SK-N-SH (cell line): ENCODE data around the gene LIMS2. TPM values are rescaled to one million over a fixed set of nuclear protein-coding genes. Genes with fewer than 3 reads are reported as not detected.

Experiments
- CTCF ChIA-PET: fragments of 300-600, 350-600 bp; formaldehyde crosslinking; extraction: SDS; loops from one replicate; lab custom pipeline; 2021; lab: Yijun Ruan, JAX
- POLR2A ChIA-PET: fragments of 350-600 bp; sonication (Branson Sonifier 250); formaldehyde crosslinking; extraction: SDS; loops from one replicate; lab custom pipeline; 2020; ENCODE audit warnings: antibody characterized with exemption, inconsistent platforms; lab: Yijun Ruan, JAX
- DNase-seq: peaks from one replicate; pipeline ENCODE4 v3.0.0; 2012
- H2AFZ ChIP-seq: fragments of 200-600 bp; sonication (generic); 2 replicates; pipeline ENCODE4 v1.8.1; 2016; ENCODE audit warnings: antibody characterized with exemption, mild to moderate bottlenecking, low read depth
- H3F3A ChIP-seq: fragments of 200-600 bp; sonication (generic); replicated peaks from 2 replicates; pipeline ENCODE3; 2016; ENCODE audit warnings: antibody characterized with exemption, mild to moderate bottlenecking; ENCODE audit not compliant: insufficient read depth
- H3K27ac ChIP-seq, 2 experiments: fragments of 200-500 bp in 1 of 2; fragments of 200-600 bp in 1 of 2; sonication (Bioruptor generic) in 1 of 2; sonication (generic), shearing (Covaris generic) in 1 of 2; 2 replicates each; pipeline versions ENCODE4 v1.5.1 to v1.6.1; 2014 to 2016; ENCODE audit warnings: low read depth in 2 of 2, inconsistent platforms in 1 of 2, low read length in 1 of 2, mild to moderate bottlenecking in 1 of 2, mixed read lengths in 1 of 2
- H3K27me3 ChIP-seq: fragments of 200-600 bp; sonication (generic), shearing (Covaris generic); 2 replicates; pipeline ENCODE4 v1.6.1; 2016; ENCODE audit warnings: mixed run types; ENCODE audit not compliant: insufficient read depth
- H3K36me3 ChIP-seq, 2 experiments: fragments of 200-500 bp in 1 of 2; fragments of 200-600 bp in 1 of 2; sonication (Bioruptor generic) in 1 of 2; sonication (generic) in 1 of 2; replicated peaks in 1 of 2; 2 replicates each; pipeline versions ENCODE3 to v1.5.1; 2014 to 2016; ENCODE audit warnings: low read length in 1 of 2, mild to moderate bottlenecking in 1 of 2; ENCODE audit not compliant: insufficient read depth in 2 of 2, control insufficient read depth in 1 of 2
- H3K4me1 ChIP-seq, 2 experiments: fragments of 200-500 bp in 1 of 2; fragments of 200-600 bp in 1 of 2; sonication (Bioruptor generic) in 1 of 2; sonication (generic), shearing (Covaris generic) in 1 of 2; 2 replicates each; pipeline versions ENCODE4 v1.5.1 to v1.6.1; 2014 to 2016; ENCODE audit warnings: low read depth in 1 of 2, low read length in 1 of 2, mixed run types in 1 of 2; ENCODE audit not compliant: insufficient read depth in 2 of 2, control insufficient read depth in 1 of 2
- H3K4me2 ChIP-seq: fragments of 200-600 bp; sonication (generic), shearing (Covaris generic); 2 replicates; pipeline ENCODE4 v1.6.1; 2017; ENCODE audit warnings: mixed run types
- H3K4me3 ChIP-seq, 2 experiments: fragments of 200-500 bp in 1 of 2; fragments of 200-600 bp in 1 of 2; sonication (Bioruptor generic) in 1 of 2; sonication (generic), shearing (Covaris generic) in 1 of 2; 2 replicates each; pipeline versions ENCODE4 v1.5.1 to v1.8.1; 2014 to 2016; ENCODE audit warnings: low read depth in 2 of 2, inconsistent platforms in 1 of 2, low read length in 1 of 2, mild to moderate bottlenecking in 1 of 2, mixed read lengths in 1 of 2, moderate library complexity in 1 of 2
- H3K79me2 ChIP-seq: fragments of 200-600 bp; sonication (generic); 2 replicates; pipeline ENCODE4 v1.8.1; 2017; ENCODE audit warnings: mild to moderate bottlenecking; ENCODE audit not compliant: insufficient read depth
- H3K9ac ChIP-seq: fragments of 200-600 bp; sonication (generic); 2 replicates; pipeline ENCODE4 v1.6.1; 2017; ENCODE audit warnings: mixed run types
- H3K9me2 ChIP-seq: fragments of 200-600 bp; sonication (generic); 2 replicates; pipeline ENCODE4 v1.6.1; 2017; ENCODE audit warnings: mixed run types
- H3K9me3 ChIP-seq: fragments of 200-600 bp; sonication (generic); 2 replicates; pipeline ENCODE4 v1.6.1; 2017; ENCODE audit warnings: mixed run types, mild to moderate bottlenecking, moderate library complexity
- H4K20me1 ChIP-seq: fragments of 200-600 bp; sonication (generic); 2 replicates; pipeline ENCODE4 v1.6.1; 2017; ENCODE audit warnings: mild to moderate bottlenecking, mixed run types; ENCODE audit not compliant: insufficient read depth
- CTCF ChIP-seq: fragments of 200-600 bp; sonication (generic); IDR thresholded peaks from 2 replicates; pipeline ENCODE4 v1.6.1; 2017; ENCODE audit warnings: antibody characterized with exemption, mild to moderate bottlenecking, moderate library complexity
- EZH2phosphoT487 ChIP-seq: fragments of 200-600 bp; sonication (generic); IDR thresholded peaks from 2 replicates; pipeline ENCODE4 v1.6.1; 2017; ENCODE audit warnings: low read depth, mixed run types, mild to moderate bottlenecking, antibody characterized with exemption, moderate library complexity, borderline replicate concordance
- FOSL2 ChIP-seq: IDR thresholded peaks from 2 replicates; pipeline ENCODE4 v1.4.0; 2012; ENCODE audit warnings: low read depth, mild to moderate bottlenecking, moderate library complexity, borderline replicate concordance
- MAX ChIP-seq: IDR thresholded peaks from 2 replicates; pipeline ENCODE4 v1.4.0; 2012; ENCODE audit warnings: low read depth
- MXI1 ChIP-seq: IDR thresholded peaks from 2 replicates; pipeline ENCODE4 v1.6.1; 2012; ENCODE audit warnings: mild to moderate bottlenecking, low read depth, low read length, improper control_type of control experiment
- RAD21 ChIP-seq: IDR thresholded peaks from 2 replicates; pipeline ENCODE4 v1.6.1; 2012; ENCODE audit warnings: mild to moderate bottlenecking, low read length
- SMC3 ChIP-seq: IDR thresholded peaks from 2 replicates; pipeline ENCODE4 v1.6.1; 2012; ENCODE audit warnings: low read depth, low read length, improper control_type of control experiment
- WGBS: methylation state at CpG from one replicate; pipeline ENCODE4 v1.1.6; 2017; ENCODE audit warnings: low lambda C conversion rate; 5-methylcytosine and 5-hydroxymethylcytosine counted together
- polyA plus RNA-seq, 3 experiments: library from polyadenylated mRNA; depleted of rRNA; stranded (reverse); fragments of >200 nt; gene quantifications; 2 replicates each; pipeline ENCODE4 v1.2.3, GENCODE V29; 2012
- TF ChIP-seq, protein P1 (sequence below): fragments of 150-350 bp; IDR thresholded peaks from 2 replicates; pipeline ENCODE4 v1.6.1; 2017; ENCODE audit warnings: antibody characterized with exemption, low read length, low read depth, borderline replicate concordance

Gene LIMS2
- polyA plus RNA-seq, 1 of the 3 experiments (the other 2 are of a cell fraction), result 2.7 TPM

DNA sequence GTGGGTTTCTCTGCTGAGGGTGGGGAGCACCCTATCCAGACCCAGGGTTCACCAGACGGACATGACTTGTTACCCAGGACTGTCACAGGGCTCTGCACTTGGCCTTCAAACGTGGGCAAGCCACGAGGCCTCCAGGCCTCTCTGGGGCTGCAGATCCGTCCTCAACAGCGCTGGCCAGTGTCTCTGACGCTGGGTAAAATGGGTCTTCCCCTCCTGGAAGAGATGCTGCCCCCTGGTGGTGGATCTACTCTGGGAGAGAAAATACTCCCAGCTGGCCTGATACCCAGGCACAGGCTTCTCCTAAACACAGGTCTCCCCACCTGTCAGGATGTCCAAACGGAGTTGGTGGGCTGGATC, 25.7 kb downstream of the LIMS2 start:
- ChIA-PET CTCF (interaction anchor here (0.5 to 3.2 kb wide), 37 partner anchors 9 to 325 kb away, joined by 3 to 37 read pairs (median 4); partner anchors contain the start of genes LIMS2 and SFT2D3), POLR2A (no interaction called here)
- H3K79me2 ChIP-seq, result no peaks in the 10 kb centered on the region
- no peaks in the 10 kb centered on the region for H3K27me3 ChIP-seq
- no peak overlapping the region for H3K4me2 ChIP-seq
- peaks cover 0 to 50% of the 10 kb centered on the region in 2 experiments; a peak in 1 of 4 replicates for H3K4me1 ChIP-seq
- WGBS, result 12% methylated on average over 6 of the region's 7 CpGs
- H4K20me1 ChIP-seq, result no peaks in the 10 kb centered on the region
- H3K9me2 ChIP-seq, result no peaks in the 10 kb centered on the region
- H3K36me3 ChIP-seq, result no peaks in the 10 kb centered on the region
- TF ChIP-seq RAD21 (peak; percentile 69), MAX (peak; percentile 74), CTCF (peak; percentile 84), MXI1 (peak; percentile 24; the same call in 1 of the 2 replicates), EZH2phosphoT487 (no peak), SMC3 (peak; percentile 79)
- TF ChIP-seq, protein P1, sequence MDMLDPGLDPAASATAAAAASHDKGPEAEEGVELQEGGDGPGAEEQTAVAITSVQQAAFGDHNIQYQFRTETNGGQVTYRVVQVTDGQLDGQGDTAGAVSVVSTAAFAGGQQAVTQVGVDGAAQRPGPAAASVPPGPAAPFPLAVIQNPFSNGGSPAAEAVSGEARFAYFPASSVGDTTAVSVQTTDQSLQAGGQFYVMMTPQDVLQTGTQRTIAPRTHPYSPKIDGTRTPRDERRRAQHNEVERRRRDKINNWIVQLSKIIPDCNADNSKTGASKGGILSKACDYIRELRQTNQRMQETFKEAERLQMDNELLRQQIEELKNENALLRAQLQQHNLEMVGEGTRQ, result no peak
- no peaks in the 10 kb centered on the region for H3F3A ChIP-seq
- peak; percentile 86 for DNase-seq
- no peak overlapping the region for H3K9ac ChIP-seq
- no peak overlapping the region; a peak in 1 of 4 replicates for H3K27ac ChIP-seq
- no peaks in the 10 kb centered on the region for H3K9me3 ChIP-seq
- peak overlapping the region; percentile 52; the same call in 1 of the 2 replicates for H2AFZ ChIP-seq
- H3K4me3 ChIP-seq, result peak overlapping the region in 1 of 2 experiments; percentile 30; a peak in 1 of 4 replicates

DNA sequence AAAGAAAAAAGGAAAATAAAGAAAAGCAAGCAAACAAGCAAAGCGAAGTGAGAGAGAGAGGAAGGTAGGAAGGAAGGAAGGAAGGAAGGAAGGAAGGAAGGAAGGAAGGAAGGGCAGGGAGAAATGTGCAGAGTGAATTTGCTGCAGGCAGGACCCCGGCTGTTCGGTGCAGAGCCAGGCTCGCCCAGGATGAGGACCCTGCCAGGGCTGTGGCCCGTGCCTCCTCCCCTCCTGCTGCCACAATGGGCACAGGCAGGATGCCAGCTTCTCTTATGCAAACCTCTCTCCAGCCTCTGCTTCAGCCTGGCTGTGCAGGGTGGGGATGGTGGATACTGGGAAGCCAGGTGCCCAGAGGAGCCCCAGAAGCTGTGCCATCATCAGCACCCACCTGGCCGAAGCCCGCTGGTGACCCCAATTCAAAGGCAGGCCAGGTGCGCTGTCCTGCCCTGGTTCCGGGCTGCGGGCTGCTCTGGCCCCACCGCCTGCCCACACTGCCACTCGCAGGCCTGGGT, 26.2 kb downstream of the LIMS2 start:
- H3K4me3 ChIP-seq, result no peak overlapping the region
- H3K9ac ChIP-seq, result no peak overlapping the region
- CTCF ChIA-PET, result interaction anchor here (0.7 to 3.2 kb wide), 18 partner anchors 9 to 186 kb away, joined by 3 to 37 read pairs (median 4); no protein-coding TSS in a partner anchor
- H3K4me1 ChIP-seq, result peaks cover 0 to 49% of the 10 kb centered on the region in 2 experiments; a peak in 1 of 4 replicates
- POLR2A ChIA-PET, result no interaction called here
- no peak overlapping the region for H3K4me2 ChIP-seq
- TF ChIP-seq FOSL2, result no peak
- no peaks in the 10 kb centered on the region for H3F3A ChIP-seq
- H3K27me3 ChIP-seq, result no peaks in the 10 kb centered on the region
- 87% methylated on average over 10 of the region's 12 CpGs for WGBS
- H3K9me3 ChIP-seq, result no peaks in the 10 kb centered on the region
- H2AFZ ChIP-seq, result no peak overlapping the region
- no peaks in the 10 kb centered on the region for H3K9me2 ChIP-seq
- H3K36me3 ChIP-seq, result no peaks in the 10 kb centered on the region
- no peak overlapping the region for H3K27ac ChIP-seq
- H3K79me2 ChIP-seq, result no peaks in the 10 kb centered on the region
- DNase-seq, result no peak
- no peaks in the 10 kb centered on the region for H4K20me1 ChIP-seq
